WTC11 (cell line): Measurements from ENCODE around the gene DNPEP. TPM values are rescaled to one million over a fixed set of nuclear protein-coding genes. Genes with fewer than 3 reads are reported as not detected.

Source experiments
- ATAC-seq: fragments of 200-7000 bp; cut with Tn5 transposase; 2 replicates; pipeline ENCODE4 v1.10.0; 2021; ENCODE audit warnings: mild to moderate bottlenecking, moderate library complexity
- CTCF ChIA-PET: fragments of 300-600 bp; sonication (Branson Sonifier 250); formaldehyde crosslinking; loops from one replicate; lab custom pipeline; 2021; ENCODE audit warnings: antibody characterized with exemption; lab: Charles Lee
- POLR2A ChIA-PET: fragments of 350-600 bp; sonication (Branson Sonifier 250); formaldehyde crosslinking; loops from one replicate; lab custom pipeline; 2021; ENCODE audit warnings: antibody characterized with exemption; lab: Charles Lee
- DNase-seq: peaks from one replicate; pipeline ENCODE4 v3.0.0; 2021; ENCODE audit warnings: low spot score
- H3K27ac Mint-ChIP-seq: 2 replicates; pipeline ENCODE4 v1.8.0; 2021; ENCODE audit warnings: mixed read lengths
- H3K27me3 Mint-ChIP-seq: 2 replicates; pipeline ENCODE4 v1.8.0; 2021; ENCODE audit warnings: low read depth, mild to moderate bottlenecking, moderate library complexity, mixed read lengths
- H3K36me3 Mint-ChIP-seq: 2 replicates; pipeline ENCODE4 v1.8.0; 2021; ENCODE audit warnings: mixed read lengths
- H3K4me1 Mint-ChIP-seq: 2 replicates; pipeline ENCODE4 v1.8.0; 2022; ENCODE audit warnings: mixed read lengths
- H3K4me3 Mint-ChIP-seq: 2 replicates; pipeline ENCODE4 v1.8.0; 2021; ENCODE audit warnings: mild to moderate bottlenecking, moderate library complexity, mixed read lengths
- H3K9me3 Mint-ChIP-seq: 2 replicates; pipeline ENCODE4 v1.8.0; 2021; ENCODE audit warnings: mixed read lengths
- CREM ChIP-seq: sonication (generic); formaldehyde crosslinking; IDR thresholded peaks from 2 replicates; pipeline ENCODE4 v1.8.1; 2022; ENCODE audit warnings: mild to moderate bottlenecking, missing genetic modification reagents, moderate library complexity
- E2F5 ChIP-seq: sonication (generic); formaldehyde crosslinking; IDR thresholded peaks from 2 replicates; pipeline ENCODE4 v1.8.1; 2022; ENCODE audit warnings: mild to moderate bottlenecking, moderate library complexity, missing genetic modification reagents
- ELF4 ChIP-seq: sonication (generic); formaldehyde crosslinking; IDR thresholded peaks from 2 replicates; pipeline ENCODE4 v1.8.1; 2022; ENCODE audit warnings: low read depth, mild to moderate bottlenecking, moderate library complexity, missing genetic modification reagents
- ESRRA ChIP-seq: sonication (generic); formaldehyde crosslinking; IDR thresholded peaks from 2 replicates; pipeline ENCODE4 v1.8.1; 2022; ENCODE audit warnings: mild to moderate bottlenecking, missing genetic modification reagents, borderline replicate concordance
- HMGXB4 ChIP-seq: sonication (generic); formaldehyde crosslinking; IDR thresholded peaks from 2 replicates; pipeline ENCODE4 v1.8.1; 2023; ENCODE audit warnings: mild to moderate bottlenecking, moderate library complexity, missing genetic modification reagents
- KAT7 ChIP-seq: sonication (generic); formaldehyde crosslinking; IDR thresholded peaks from 2 replicates; pipeline ENCODE4 v1.8.1; 2023; ENCODE audit warnings: missing genetic modification reagents, mild to moderate bottlenecking, borderline replicate concordance
- MAX ChIP-seq: sonication (generic); formaldehyde crosslinking; IDR thresholded peaks from 2 replicates; pipeline ENCODE4 v1.8.0; 2022; ENCODE audit warnings: mild to moderate bottlenecking, missing genetic modification reagents
- NR1H2 ChIP-seq: sonication (generic); formaldehyde crosslinking; IDR thresholded peaks from 2 replicates; pipeline ENCODE4 v1.9.0; 2021; ENCODE audit warnings: mild to moderate bottlenecking, moderate library complexity, missing genetic modification reagents
- RELA ChIP-seq: sonication (generic); formaldehyde crosslinking; IDR thresholded peaks from 2 replicates; pipeline ENCODE4 v1.8.1; 2022; ENCODE audit warnings: missing genetic modification reagents, mild to moderate bottlenecking, borderline replicate concordance
- TP53 ChIP-seq: sonication (generic); formaldehyde crosslinking; IDR thresholded peaks from 2 replicates; pipeline ENCODE4 v1.8.1; 2023; ENCODE audit warnings: mild to moderate bottlenecking, missing genetic modification reagents
- USF1 ChIP-seq: sonication (generic); formaldehyde crosslinking; IDR thresholded peaks from 2 replicates; pipeline ENCODE4 v1.8.0; 2022; ENCODE audit warnings: mild to moderate bottlenecking, missing genetic modification reagents
- ZNF138 ChIP-seq: sonication (generic); formaldehyde crosslinking; conservative IDR thresholded peaks from 2 replicates; pipeline ENCODE4 v1.8.1; 2022; ENCODE audit warnings: mild to moderate bottlenecking, moderate library complexity, missing genetic modification reagents
- ZNF263 ChIP-seq: sonication (generic); formaldehyde crosslinking; IDR thresholded peaks from 2 replicates; pipeline ENCODE4 v1.8.1; 2022; ENCODE audit warnings: low read depth, mild to moderate bottlenecking, moderate library complexity, missing genetic modification reagents
- ZNF416 ChIP-seq: fragments of 250-450 bp; sonication (Bioruptor Pico); IDR thresholded peaks from 2 replicates; pipeline ENCODE4 v1.9.0; 2021; ENCODE audit warnings: mild to moderate bottlenecking, inconsistent platforms
- ZNF425 ChIP-seq: fragments of 250-450 bp; sonication (Bioruptor Pico); conservative IDR thresholded peaks from 2 replicates; pipeline ENCODE4 v1.9.0; 2021; ENCODE audit warnings: mild to moderate bottlenecking
- ZNF532 ChIP-seq: fragments of 250-450 bp; sonication (Bioruptor Pico); IDR thresholded peaks from 2 replicates; pipeline ENCODE4 v1.9.0; 2021; ENCODE audit warnings: mild to moderate bottlenecking, borderline replicate concordance
- total RNA-seq: library from RNA; stranded (reverse); gene quantifications from 3 replicates; pipeline ENCODE4 v1.2.3, GENCODE V29; 2021
- TF ChIP-seq, protein P1 (sequence below): sonication (generic); formaldehyde crosslinking; IDR thresholded peaks from 2 replicates; pipeline ENCODE4 v1.8.1; 2023; ENCODE audit warnings: mild to moderate bottlenecking, missing genetic modification reagents
- TF ChIP-seq, protein P2 (sequence below): sonication (generic); formaldehyde crosslinking; IDR thresholded peaks from 2 replicates; pipeline ENCODE4 v1.8.0; 2023; ENCODE audit warnings: mild to moderate bottlenecking, missing genetic modification reagents

The DNPEP gene
- total RNA-seq, 1 experiment from 2014 or later, result 67.6 TPM

DNA sequence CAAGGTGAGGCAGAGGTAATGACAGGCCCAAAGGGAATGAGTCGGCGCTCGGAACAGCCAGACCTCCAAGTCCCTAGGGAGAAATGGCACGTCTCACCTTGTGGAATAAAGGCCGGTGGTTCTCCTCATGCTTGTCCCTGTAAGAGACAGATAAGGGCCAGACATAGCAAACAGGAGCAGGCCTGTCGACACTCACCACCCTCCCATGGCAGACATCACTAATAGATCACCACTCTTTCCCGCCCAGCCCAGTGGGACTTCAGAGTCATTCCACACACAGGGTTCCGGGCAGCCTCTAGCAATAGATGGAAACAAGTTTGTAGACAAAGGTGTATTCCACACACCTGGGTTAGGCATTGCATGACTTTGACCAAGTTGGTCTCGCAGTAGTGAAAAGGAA lies 6.3 kb downstream of the DNPEP start (continued):
- TF ChIP-seq ZNF416 (CRISPR knock-in tag) (no peak), ZNF138 (CRISPR knock-in tag) (no peak), NR1H2 (CRISPR knock-in tag) (no peak), USF1 (no peak), ZNF532 (CRISPR knock-in tag) (no peak), E2F5 (CRISPR knock-in tag) (no peak), TP53 (CRISPR knock-in tag) (no peak)

DNA sequence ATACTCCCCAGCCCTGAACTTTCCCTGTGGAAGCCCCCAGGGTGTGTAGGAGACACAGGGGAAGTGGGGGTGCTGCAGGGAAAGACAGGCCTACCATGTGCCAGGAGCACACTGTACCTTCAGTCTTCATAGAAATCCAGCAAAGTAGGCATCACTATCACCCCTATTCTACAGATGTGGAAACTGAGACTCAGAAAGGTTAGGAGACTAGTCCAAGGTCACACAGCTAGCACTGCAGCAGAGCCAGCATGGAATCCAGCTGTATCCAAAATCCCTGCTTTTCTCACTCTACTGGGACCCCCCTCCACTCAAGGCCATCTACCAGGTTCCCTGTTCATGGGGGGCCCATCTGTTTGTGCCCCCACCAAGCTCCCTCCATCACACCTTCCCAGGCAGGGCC lies 6.8 kb downstream of the DNPEP start:
- ChIA-PET POLR2A (no interaction called here), CTCF (interaction anchor here (0.6 kb wide), 1 partner anchor 19 kb away, joined by 3 read pairs; no protein-coding TSS in a partner anchor)
- Mint-ChIP-seq H3K27me3 (no peaks in the 10 kb centered on the region), H3K36me3 (peaks cover 36% of the 10 kb centered on the region), H3K4me3 (no peak overlapping the region), H3K9me3 (no peaks in the 10 kb centered on the region), H3K27ac (no peak overlapping the region), H3K4me1 (no peaks in the 10 kb centered on the region)
- no peak for ATAC-seq
- no peak for DNase-seq
- TF ChIP-seq ESRRA (CRISPR knock-in tag) (no peak), MAX (no peak), USF1 (no peak), CREM (CRISPR knock-in tag) (no peak), ZNF425 (CRISPR knock-in tag) (no peak), HMGXB4 (CRISPR knock-in tag) (no peak), RELA (CRISPR knock-in tag) (no peak), ELF4 (CRISPR knock-in tag) (no peak), KAT7 (CRISPR knock-in tag) (no peak), ZNF263 (CRISPR knock-in tag) (no peak)
- TF ChIP-seq, protein P1, sequence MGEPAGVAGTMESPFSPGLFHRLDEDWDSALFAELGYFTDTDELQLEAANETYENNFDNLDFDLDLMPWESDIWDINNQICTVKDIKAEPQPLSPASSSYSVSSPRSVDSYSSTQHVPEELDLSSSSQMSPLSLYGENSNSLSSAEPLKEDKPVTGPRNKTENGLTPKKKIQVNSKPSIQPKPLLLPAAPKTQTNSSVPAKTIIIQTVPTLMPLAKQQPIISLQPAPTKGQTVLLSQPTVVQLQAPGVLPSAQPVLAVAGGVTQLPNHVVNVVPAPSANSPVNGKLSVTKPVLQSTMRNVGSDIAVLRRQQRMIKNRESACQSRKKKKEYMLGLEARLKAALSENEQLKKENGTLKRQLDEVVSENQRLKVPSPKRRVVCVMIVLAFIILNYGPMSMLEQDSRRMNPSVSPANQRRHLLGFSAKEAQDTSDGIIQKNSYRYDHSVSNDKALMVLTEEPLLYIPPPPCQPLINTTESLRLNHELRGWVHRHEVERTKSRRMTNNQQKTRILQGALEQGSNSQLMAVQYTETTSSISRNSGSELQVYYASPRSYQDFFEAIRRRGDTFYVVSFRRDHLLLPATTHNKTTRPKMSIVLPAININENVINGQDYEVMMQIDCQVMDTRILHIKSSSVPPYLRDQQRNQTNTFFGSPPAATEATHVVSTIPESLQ (CRISPR knock-in tag), result no peak
- TF ChIP-seq, protein P2, sequence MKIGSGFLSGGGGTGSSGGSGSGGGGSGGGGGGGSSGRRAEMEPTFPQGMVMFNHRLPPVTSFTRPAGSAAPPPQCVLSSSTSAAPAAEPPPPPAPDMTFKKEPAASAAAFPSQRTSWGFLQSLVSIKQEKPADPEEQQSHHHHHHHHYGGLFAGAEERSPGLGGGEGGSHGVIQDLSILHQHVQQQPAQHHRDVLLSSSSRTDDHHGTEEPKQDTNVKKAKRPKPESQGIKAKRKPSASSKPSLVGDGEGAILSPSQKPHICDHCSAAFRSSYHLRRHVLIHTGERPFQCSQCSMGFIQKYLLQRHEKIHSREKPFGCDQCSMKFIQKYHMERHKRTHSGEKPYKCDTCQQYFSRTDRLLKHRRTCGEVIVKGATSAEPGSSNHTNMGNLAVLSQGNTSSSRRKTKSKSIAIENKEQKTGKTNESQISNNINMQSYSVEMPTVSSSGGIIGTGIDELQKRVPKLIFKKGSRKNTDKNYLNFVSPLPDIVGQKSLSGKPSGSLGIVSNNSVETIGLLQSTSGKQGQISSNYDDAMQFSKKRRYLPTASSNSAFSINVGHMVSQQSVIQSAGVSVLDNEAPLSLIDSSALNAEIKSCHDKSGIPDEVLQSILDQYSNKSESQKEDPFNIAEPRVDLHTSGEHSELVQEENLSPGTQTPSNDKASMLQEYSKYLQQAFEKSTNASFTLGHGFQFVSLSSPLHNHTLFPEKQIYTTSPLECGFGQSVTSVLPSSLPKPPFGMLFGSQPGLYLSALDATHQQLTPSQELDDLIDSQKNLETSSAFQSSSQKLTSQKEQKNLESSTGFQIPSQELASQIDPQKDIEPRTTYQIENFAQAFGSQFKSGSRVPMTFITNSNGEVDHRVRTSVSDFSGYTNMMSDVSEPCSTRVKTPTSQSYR (CRISPR knock-in tag), result no peak
